Midbrain (tissue), 1 donor: Measurements from ENCODE around the gene PRAMEF27.
"Not testable (repeated sequence)": the region's sequence is repeated elsewhere in the genome, so short reads cannot be mapped to it uniquely, and the experiment has no call there.

Experiments used
- DNase-seq: peaks from one replicate; lab custom pipeline; 2025; lab: John Stamatoyannopoulos, UW

The PRAMEF27 gene

GRCh38 chr1:13056475-13056874, at the start of gene PRAMEF27:
PRAMEF27 (minus strand) TSS chr1:13056575; CDS start chr1:13053659, 2,916 bp downstream.
- not testable (repeated sequence) for DNase-seq

DNA sequence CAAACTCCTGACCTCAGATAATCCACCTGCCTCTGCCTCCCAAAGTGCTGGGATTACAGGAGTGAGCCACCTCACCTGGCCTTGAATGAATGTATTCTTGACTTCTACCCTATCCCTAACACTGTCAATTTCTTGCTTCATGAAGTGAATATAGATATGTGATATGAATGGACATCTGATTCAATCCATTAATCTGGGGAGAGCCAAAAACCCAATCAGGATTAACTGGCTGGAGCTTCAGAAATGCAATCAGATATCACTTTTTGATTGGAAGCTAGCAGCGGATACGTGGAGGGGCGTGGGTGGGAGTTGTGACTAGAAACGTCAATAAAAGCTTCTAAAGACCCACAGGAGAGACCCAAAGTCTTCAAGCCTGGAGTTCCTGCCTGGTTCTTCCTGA, 14.1 kb upstream of the PRAMEF27 start, which contains the start of gene PRAMEF25:
TSS of gene PRAMEF25 (plus strand) at position 301 of the 400 bp plus-strand sequence. CDS start 2,920 bp downstream, outside the sequence.
- DNase-seq, result not testable (repeated sequence)

DNA sequence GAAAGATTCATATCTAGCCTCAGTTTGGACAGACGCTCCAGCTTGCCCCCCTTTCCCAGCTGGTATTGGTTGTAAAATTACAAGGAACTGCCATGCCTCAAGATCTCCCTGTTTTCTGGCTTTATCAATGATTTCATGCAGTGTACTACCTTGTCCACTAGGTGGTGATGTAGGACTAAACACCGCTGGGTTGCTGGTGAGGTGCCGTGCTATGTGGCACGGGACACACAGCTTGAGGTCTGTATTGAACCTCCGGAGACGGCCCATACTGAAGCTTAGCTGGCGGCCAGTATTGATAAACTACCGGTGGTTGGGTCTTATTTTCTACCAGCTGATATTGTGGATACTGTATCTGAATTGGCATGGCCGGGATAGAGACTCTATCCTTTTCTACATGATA, 36.5 kb downstream of the PRAMEF27 start:
- DNase-seq, result not testable (repeated sequence)

GRCh38 chr1:13011932-13012331, 44.4 kb downstream of the PRAMEF27 start:
- DNase-seq, result not testable (repeated sequence)

- DNase-seq, result not testable (repeated sequence)
These were observed 47.0 kb downstream of the PRAMEF27 start for GRCh38 chr1:13009348-13009747.

GRCh38 chr1:13005732-13006131, 50.6 kb downstream of the PRAMEF27 start:
- not testable (repeated sequence) for DNase-seq
